Measurements from ENCODE around the gene VWA7.
A peak's percentile ranks its signal among the peaks of the same experiment; 100 is the strongest.

Gene VWA7

GRCh38 chr6:31765559-31765909 lies 11.6 kb downstream of the VWA7 start:
- H3K9me3 ChIP-seq (ENCODE audit: control insufficient read depth, insufficient read depth, low read length) = no peaks in the 10 kb centered on the region
- no peaks in the 10 kb centered on the region for H3K27me3 ChIP-seq (ENCODE audit: control insufficient read depth, insufficient read depth, low read length)
- H3K9ac ChIP-seq (ENCODE audit: low read depth, low read length) = no peak overlapping the region
- peaks cover 18% of the 10 kb centered on the region; the same call in 1 of the 2 replicates for H3K36me3 ChIP-seq (ENCODE audit: control insufficient read depth, insufficient read depth, low read length)
- H3K4me1 ChIP-seq (ENCODE audit: control insufficient read depth, insufficient read depth, low read length) = peaks cover 4% of the 10 kb centered on the region; the same call in 1 of the 2 replicates
- H3K4me3 ChIP-seq (ENCODE audit: low read depth, low read length) = no peak overlapping the region
- H3K27ac ChIP-seq (ENCODE audit: low read depth, low read length) = no peak overlapping the region

- no peak overlapping the region for H3K9ac ChIP-seq (ENCODE audit: low read depth, low read length)
- no peak overlapping the region for H3K4me3 ChIP-seq (ENCODE audit: low read depth, low read length)
- H3K27ac ChIP-seq (ENCODE audit: low read depth, low read length) = no peak overlapping the region
- H3K4me1 ChIP-seq (ENCODE audit: control insufficient read depth, insufficient read depth, low read length) = peaks cover 4% of the 10 kb centered on the region; the same call in 1 of the 2 replicates
- H3K27me3 ChIP-seq (ENCODE audit: control insufficient read depth, insufficient read depth, low read length) = no peaks in the 10 kb centered on the region
- no peaks in the 10 kb centered on the region for H3K9me3 ChIP-seq (ENCODE audit: control insufficient read depth, insufficient read depth, low read length)
- H3K36me3 ChIP-seq (ENCODE audit: control insufficient read depth, insufficient read depth, low read length) = peaks cover 29% of the 10 kb centered on the region
Measured at GRCh38 chr6:31764198-31764597, 12.9 kb downstream of the VWA7 start.

- H3K36me3 ChIP-seq (ENCODE audit: control insufficient read depth, insufficient read depth, low read length) = peaks cover 35% of the 10 kb centered on the region
- no peak overlapping the region for H3K9ac ChIP-seq (ENCODE audit: low read depth, low read length)
- H3K27me3 ChIP-seq (ENCODE audit: control insufficient read depth, insufficient read depth, low read length) = no peaks in the 10 kb centered on the region
- no peaks in the 10 kb centered on the region for H3K9me3 ChIP-seq (ENCODE audit: control insufficient read depth, insufficient read depth, low read length)
- peak overlapping the region; percentile 69 for H3K27ac ChIP-seq (ENCODE audit: low read depth, low read length)
- H3K4me1 ChIP-seq (ENCODE audit: control insufficient read depth, insufficient read depth, low read length) = peaks cover 4% of the 10 kb centered on the region; the same call in 1 of the 2 replicates
- no peak overlapping the region for H3K4me3 ChIP-seq (ENCODE audit: low read depth, low read length)
Measured at GRCh38 chr6:31763619-31763940, 13.5 kb downstream of the VWA7 start.

GRCh38 chr6:31762878-31763618 lies 14.1 kb downstream of the VWA7 start:
- Histone ChIP-seq H3K4me1 (ENCODE audit: control insufficient read depth, insufficient read depth, low read length) (peaks cover 4% of the 10 kb centered on the region; the same call in 1 of the 2 replicates), H3K4me3 (ENCODE audit: low read depth, low read length) (no peak overlapping the region), H3K9ac (ENCODE audit: low read depth, low read length) (no peak overlapping the region), H3K27ac (ENCODE audit: low read depth, low read length) (peak overlapping the region; percentile 69), H3K27me3 (ENCODE audit: control insufficient read depth, insufficient read depth, low read length) (no peaks in the 10 kb centered on the region), H3K9me3 (ENCODE audit: control insufficient read depth, insufficient read depth, low read length) (no peaks in the 10 kb centered on the region), H3K36me3 (ENCODE audit: control insufficient read depth, insufficient read depth, low read length) (peaks cover 35% of the 10 kb centered on the region)

- Histone ChIP-seq H3K36me3 (ENCODE audit: control insufficient read depth, insufficient read depth, low read length) (peaks cover 35% of the 10 kb centered on the region), H3K9ac (ENCODE audit: low read depth, low read length) (no peak within 1 kb of the TSS), H3K27ac (ENCODE audit: low read depth, low read length) (peak within 1 kb of the TSS; percentile 69)
Measured at GRCh38 chr6:31762356-31762755, 14.8 kb downstream of the VWA7 start, which contains the start of gene SAPCD1. TSS of gene SAPCD1 (plus strand) at chr6:31762656. CDS start at chr6:31763055, 399 bp downstream.

GRCh38 chr6:31761343-31761742 lies 15.8 kb downstream of the VWA7 start:
- no peak overlapping the region for H3K27ac ChIP-seq (ENCODE audit: low read depth, low read length)
- no peak overlapping the region for H3K4me3 ChIP-seq (ENCODE audit: low read depth, low read length)
- peaks cover 4% of the 10 kb centered on the region; the same call in 1 of the 2 replicates for H3K4me1 ChIP-seq (ENCODE audit: control insufficient read depth, insufficient read depth, low read length)
- no peaks in the 10 kb centered on the region for H3K9me3 ChIP-seq (ENCODE audit: control insufficient read depth, insufficient read depth, low read length)
- no peaks in the 10 kb centered on the region for H3K27me3 ChIP-seq (ENCODE audit: control insufficient read depth, insufficient read depth, low read length)
- peaks cover 35% of the 10 kb centered on the region for H3K36me3 ChIP-seq (ENCODE audit: control insufficient read depth, insufficient read depth, low read length)
- no peak overlapping the region for H3K9ac ChIP-seq (ENCODE audit: low read depth, low read length)

More at GRCh38 chr6:31762356-31762755, 14.8 kb downstream of the VWA7 start, which contains the start of gene SAPCD1:
- no peak within 1 kb of the TSS for H3K4me3 ChIP-seq (ENCODE audit: low read depth, low read length)
- H3K4me1 ChIP-seq (ENCODE audit: control insufficient read depth, insufficient read depth, low read length) = peaks cover 4% of the 10 kb centered on the region; the same call in 1 of the 2 replicates
- no peaks in the 10 kb centered on the region for H3K9me3 ChIP-seq (ENCODE audit: control insufficient read depth, insufficient read depth, low read length)
- H3K27me3 ChIP-seq (ENCODE audit: control insufficient read depth, insufficient read depth, low read length) = no peaks in the 10 kb centered on the region

- H3K36me3 ChIP-seq (ENCODE audit: control insufficient read depth, insufficient read depth, low read length) = peaks cover 35% of the 10 kb centered on the region
- H3K27ac ChIP-seq (ENCODE audit: low read depth, low read length) = no peak overlapping the region
- no peaks in the 10 kb centered on the region for H3K27me3 ChIP-seq (ENCODE audit: control insufficient read depth, insufficient read depth, low read length)
- no peak overlapping the region for H3K9ac ChIP-seq (ENCODE audit: low read depth, low read length)
- H3K4me1 ChIP-seq (ENCODE audit: control insufficient read depth, insufficient read depth, low read length) = peaks cover 4% of the 10 kb centered on the region; the same call in 1 of the 2 replicates
- no peak overlapping the region for H3K4me3 ChIP-seq (ENCODE audit: low read depth, low read length)
- no peaks in the 10 kb centered on the region for H3K9me3 ChIP-seq (ENCODE audit: control insufficient read depth, insufficient read depth, low read length)
Measured at GRCh38 chr6:31760790-31761189, 16.3 kb downstream of the VWA7 start.

- peaks cover 2% of the 10 kb centered on the region; the same call in 1 of the 2 replicates for H3K4me1 ChIP-seq (ENCODE audit: control insufficient read depth, insufficient read depth, low read length)
- no peak overlapping the region for H3K4me3 ChIP-seq (ENCODE audit: low read depth, low read length)
- no peak overlapping the region for H3K27ac ChIP-seq (ENCODE audit: low read depth, low read length)
- no peaks in the 10 kb centered on the region for H3K27me3 ChIP-seq (ENCODE audit: control insufficient read depth, insufficient read depth, low read length)
- no peaks in the 10 kb centered on the region for H3K9me3 ChIP-seq (ENCODE audit: control insufficient read depth, insufficient read depth, low read length)
- H3K9ac ChIP-seq (ENCODE audit: low read depth, low read length) = no peak overlapping the region
- peaks cover 32% of the 10 kb centered on the region for H3K36me3 ChIP-seq (ENCODE audit: control insufficient read depth, insufficient read depth, low read length)
Measured at GRCh38 chr6:31758281-31758680, 18.8 kb downstream of the VWA7 start.

- no peak overlapping the region for H3K27ac ChIP-seq (ENCODE audit: low read depth, low read length)
- no peak overlapping the region for H3K4me3 ChIP-seq (ENCODE audit: low read depth, low read length)
- H3K36me3 ChIP-seq (ENCODE audit: control insufficient read depth, insufficient read depth, low read length) = peaks cover 3% of the 10 kb centered on the region
- no peaks in the 10 kb centered on the region for H3K4me1 ChIP-seq (ENCODE audit: control insufficient read depth, insufficient read depth, low read length)
- no peaks in the 10 kb centered on the region for H3K27me3 ChIP-seq (ENCODE audit: control insufficient read depth, insufficient read depth, low read length)
- H3K9me3 ChIP-seq (ENCODE audit: control insufficient read depth, insufficient read depth, low read length) = no peaks in the 10 kb centered on the region
- no peak overlapping the region for H3K9ac ChIP-seq (ENCODE audit: low read depth, low read length)
Measured at GRCh38 chr6:31752739-31753319, 24.3 kb downstream of the VWA7 start.

- H3K27ac ChIP-seq (ENCODE audit: low read depth, low read length) = no peak overlapping the region
Measured at GRCh38 chr6:31750411-31751022, 26.6 kb downstream of the VWA7 start.

More at GRCh38 chr6:31750411-31751022, 26.6 kb downstream of the VWA7 start:
- H3K27me3 ChIP-seq (ENCODE audit: control insufficient read depth, insufficient read depth, low read length) = no peaks in the 10 kb centered on the region
- no peaks in the 10 kb centered on the region for H3K9me3 ChIP-seq (ENCODE audit: control insufficient read depth, insufficient read depth, low read length)
- no peak overlapping the region for H3K9ac ChIP-seq (ENCODE audit: low read depth, low read length)
- peaks cover 12% of the 10 kb centered on the region for H3K36me3 ChIP-seq (ENCODE audit: control insufficient read depth, insufficient read depth, low read length)
- no peaks in the 10 kb centered on the region for H3K4me1 ChIP-seq (ENCODE audit: control insufficient read depth, insufficient read depth, low read length)
- no peak overlapping the region for H3K4me3 ChIP-seq (ENCODE audit: low read depth, low read length)
